Duodenal mucosa (tissue), 2 donors: ENCODE measurements around the gene FGFBP1.

Source experiments
- H3K27ac ChIP-seq: one replicate; pipeline ENCODE4 v1.7.0; 2013; ENCODE audit warnings: low read depth, low read length
- H3K27me3 ChIP-seq, 2 donors: one replicate each; pipeline ENCODE4 v1.7.0; 2013; ENCODE audit warnings: low read length in 2 of 2, control low read depth in 1 of 2; ENCODE audit not compliant: insufficient read depth in 2 of 2, control insufficient read depth in 1 of 2
- H3K36me3 ChIP-seq, 2 donors: one replicate each; pipeline ENCODE4 v1.7.0; 2013; ENCODE audit warnings: low read length in 2 of 2, control low read depth in 1 of 2; ENCODE audit not compliant: insufficient read depth in 2 of 2, control insufficient read depth in 1 of 2
- H3K4me1 ChIP-seq, 2 donors: one replicate each; pipeline ENCODE4 v1.7.0; 2013; ENCODE audit warnings: low read length in 2 of 2, control low read depth in 1 of 2; ENCODE audit not compliant: insufficient read depth in 2 of 2, control insufficient read depth in 1 of 2
- H3K4me3 ChIP-seq, 2 donors: one replicate each; pipeline ENCODE4 v1.7.0; 2013; ENCODE audit warnings: low read length in 2 of 2, low read depth in 1 of 2
- H3K9ac ChIP-seq, 2 donors: one replicate each; pipeline ENCODE4 v1.7.0; 2013; ENCODE audit warnings: low read length in 2 of 2, low read depth in 1 of 2
- H3K9me3 ChIP-seq, 2 donors: one replicate each; pipeline ENCODE4 v1.7.0; 2013; ENCODE audit warnings: low read length in 2 of 2, control low read depth in 1 of 2; ENCODE audit not compliant: control insufficient read depth in 1 of 2

FGFBP1 gene

DNA sequence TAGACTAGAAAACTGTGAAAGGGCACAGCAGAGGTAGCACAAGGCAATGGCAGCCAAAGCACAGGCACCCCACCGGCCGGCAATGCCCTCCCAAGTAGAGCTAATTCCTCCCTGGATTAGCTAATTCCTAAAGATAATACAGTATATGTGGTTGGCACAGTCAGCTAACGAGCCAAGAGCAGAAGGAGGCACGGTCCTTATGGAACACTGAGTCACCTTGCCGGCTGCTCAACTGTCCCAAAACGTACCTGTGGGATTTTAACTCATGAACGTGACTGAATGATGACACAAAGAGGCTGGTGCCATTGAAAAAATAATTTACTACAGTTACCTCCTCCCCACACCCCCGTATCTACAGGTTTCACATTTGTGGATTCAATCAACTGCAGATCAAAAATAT, 9.1 kb upstream of the FGFBP1 start:
- Histone ChIP-seq H3K4me3 (no peak overlapping the region), H3K9ac (no peak overlapping the region), H3K36me3 (no peaks in the 10 kb centered on the region), H3K27ac (no peak overlapping the region), H3K27me3 (no peaks in the 10 kb centered on the region), H3K4me1 (no peaks in the 10 kb centered on the region), H3K9me3 (no peaks in the 10 kb centered on the region)

- H3K27ac ChIP-seq = no peak overlapping the region
- H3K9ac ChIP-seq = no peak overlapping the region
- no peaks in the 10 kb centered on the region for H3K4me1 ChIP-seq
Observed at GRCh38 chr4:15945516-15945915, 7.0 kb upstream of the FGFBP1 start.

DNA sequence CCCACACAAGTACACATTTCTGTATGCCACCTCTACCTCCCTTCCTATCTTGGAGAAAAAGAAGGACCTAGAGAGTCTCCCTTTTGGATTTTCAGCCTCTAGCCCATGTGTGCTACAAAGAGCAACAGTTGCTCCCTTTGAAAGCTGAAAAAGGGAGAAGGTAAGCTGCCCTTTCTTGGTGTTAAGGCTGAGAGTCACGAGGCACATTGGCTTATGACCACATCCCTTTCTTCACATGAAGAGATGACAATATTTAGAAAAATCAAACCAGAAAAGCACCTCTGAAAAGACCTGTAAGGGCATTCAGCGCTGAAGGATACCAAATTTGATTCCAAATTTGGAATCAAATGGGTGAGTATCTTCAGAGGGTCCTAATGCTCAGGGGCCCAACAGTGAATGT, 6.4 kb upstream of the FGFBP1 start:
- Histone ChIP-seq H3K4me3 (no peak overlapping the region), H3K27me3 (no peaks in the 10 kb centered on the region), H3K36me3 (no peaks in the 10 kb centered on the region), H3K27ac (no peak overlapping the region), H3K4me1 (no peaks in the 10 kb centered on the region), H3K9ac (no peak overlapping the region), H3K9me3 (no peaks in the 10 kb centered on the region)

More at GRCh38 chr4:15945516-15945915, 7.0 kb upstream of the FGFBP1 start:
- Histone ChIP-seq H3K27me3 (no peaks in the 10 kb centered on the region), H3K9me3 (no peaks in the 10 kb centered on the region), H3K36me3 (no peaks in the 10 kb centered on the region), H3K4me3 (no peak overlapping the region)

DNA sequence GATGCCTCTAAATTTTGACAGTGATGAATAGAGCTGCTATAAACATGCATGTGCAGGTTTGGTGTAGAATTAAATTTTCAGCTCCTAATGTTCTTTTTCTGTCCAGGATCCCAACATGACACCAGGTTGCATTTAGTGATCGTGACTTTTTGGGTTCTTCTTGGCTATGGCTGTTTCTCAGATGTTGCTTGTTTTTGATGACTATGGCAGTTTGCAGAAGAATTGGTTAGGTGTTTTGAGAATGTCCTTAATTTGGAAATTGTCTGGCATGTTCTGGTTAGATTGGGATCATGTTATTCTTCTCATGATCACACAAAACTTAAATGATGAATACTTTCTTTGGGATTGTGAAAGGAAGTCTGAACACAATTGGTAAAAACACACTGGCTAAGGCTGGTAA, 3.7 kb upstream of the FGFBP1 start:
- H3K4me3 ChIP-seq = no peak overlapping the region
- no peak overlapping the region for H3K27ac ChIP-seq
- peaks cover 4 to 13% of the 10 kb centered on the region in 2 donors for H3K4me1 ChIP-seq
- H3K9ac ChIP-seq = no peak overlapping the region
- H3K9me3 ChIP-seq = no peaks in the 10 kb centered on the region
- no peaks in the 10 kb centered on the region for H3K36me3 ChIP-seq
- no peaks in the 10 kb centered on the region for H3K27me3 ChIP-seq

GRCh38 chr4:15938182-15938581, 358 bp downstream of the FGFBP1 start:
- H3K36me3 ChIP-seq = no peaks in the 10 kb centered on the region
- H3K27me3 ChIP-seq = no peaks in the 10 kb centered on the region
- H3K4me3 ChIP-seq = no peak overlapping the region
- peaks cover 4 to 13% of the 10 kb centered on the region in 2 donors for H3K4me1 ChIP-seq
- no peak overlapping the region for H3K27ac ChIP-seq
- H3K9me3 ChIP-seq = no peaks in the 10 kb centered on the region
- H3K9ac ChIP-seq = peak overlapping the region in 1 of 2 donors; percentile 28

DNA sequence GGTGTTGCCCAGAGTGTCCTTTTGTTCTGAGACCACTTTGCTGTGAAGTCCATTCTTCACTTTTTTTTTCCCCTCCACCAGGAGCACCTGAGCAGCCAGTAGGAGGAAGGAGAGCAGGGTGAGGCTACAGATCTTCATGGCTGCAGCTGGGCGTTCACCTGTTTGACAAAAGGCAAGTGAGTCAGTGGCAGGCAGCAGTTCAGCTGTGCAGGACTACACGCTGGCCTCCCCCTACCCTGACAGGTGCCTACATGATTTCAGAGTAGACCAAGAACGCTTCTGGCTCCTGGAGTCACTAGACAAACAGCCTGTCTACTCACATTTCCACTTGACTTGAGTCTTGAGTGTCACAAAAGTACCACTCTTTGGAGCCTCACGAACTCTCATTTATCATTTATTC, 2.0 kb downstream of the FGFBP1 start:
- no peaks in the 10 kb centered on the region for H3K27me3 ChIP-seq
- H3K9me3 ChIP-seq = no peaks in the 10 kb centered on the region
- H3K36me3 ChIP-seq = no peaks in the 10 kb centered on the region
- H3K27ac ChIP-seq = no peak overlapping the region
- no peak overlapping the region for H3K4me3 ChIP-seq
- H3K4me1 ChIP-seq = peaks cover 4 to 13% of the 10 kb centered on the region in 2 donors
- H3K9ac ChIP-seq = no peak overlapping the region

GRCh38 chr4:15935504-15936402, 2.8 kb downstream of the FGFBP1 start:
- peaks cover 4 to 13% of the 10 kb centered on the region in 2 donors for H3K4me1 ChIP-seq
- H3K9me3 ChIP-seq = no peaks in the 10 kb centered on the region
- H3K9ac ChIP-seq = no peak overlapping the region
- no peak overlapping the region for H3K27ac ChIP-seq
- no peaks in the 10 kb centered on the region for H3K27me3 ChIP-seq
- H3K36me3 ChIP-seq = no peaks in the 10 kb centered on the region
- no peak overlapping the region for H3K4me3 ChIP-seq

- Histone ChIP-seq H3K4me1 (peaks cover 4 to 13% of the 10 kb centered on the region in 2 donors), H3K9ac (no peak overlapping the region), H3K9me3 (no peaks in the 10 kb centered on the region), H3K27me3 (no peaks in the 10 kb centered on the region), H3K27ac (no peak overlapping the region), H3K4me3 (no peak overlapping the region), H3K36me3 (no peaks in the 10 kb centered on the region)
Observed at GRCh38 chr4:15934259-15934658, 4.3 kb downstream of the FGFBP1 start.

- Histone ChIP-seq H3K4me1 (no peaks in the 10 kb centered on the region), H3K9ac (no peak overlapping the region), H3K4me3 (no peak overlapping the region), H3K27me3 (no peaks in the 10 kb centered on the region), H3K36me3 (no peaks in the 10 kb centered on the region), H3K27ac (no peak overlapping the region), H3K9me3 (no peaks in the 10 kb centered on the region)
Observed at GRCh38 chr4:15931451-15932210, 6.9 kb downstream of the FGFBP1 start.

DNA sequence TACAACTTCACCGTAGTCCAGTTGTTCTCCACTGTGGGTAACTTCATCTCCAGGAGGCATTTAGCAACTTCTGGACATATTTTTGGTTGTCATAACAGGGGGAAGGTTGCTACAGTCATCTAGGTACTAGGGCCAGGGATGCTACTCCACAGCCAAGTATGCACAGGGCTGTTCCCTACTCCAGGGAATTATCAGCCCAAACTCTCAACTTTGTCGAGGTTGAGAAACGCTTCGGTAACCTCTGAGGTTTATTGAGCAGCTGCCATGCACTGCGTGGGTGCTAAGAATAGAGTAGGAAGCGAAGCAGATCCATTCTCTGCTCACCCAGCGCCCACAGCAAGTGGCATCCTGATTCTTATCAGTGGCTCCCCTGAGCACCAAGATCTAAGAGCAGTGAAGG, 8.2 kb downstream of the FGFBP1 start:
- H3K27ac ChIP-seq = no peak overlapping the region
- H3K27me3 ChIP-seq = no peaks in the 10 kb centered on the region
- H3K4me1 ChIP-seq = no peaks in the 10 kb centered on the region
- no peak overlapping the region for H3K9ac ChIP-seq
- H3K36me3 ChIP-seq = no peaks in the 10 kb centered on the region
- no peak overlapping the region for H3K4me3 ChIP-seq
- H3K9me3 ChIP-seq = no peaks in the 10 kb centered on the region
